Liver (tissue), 9 donors: ENCODE results near the gene HDAC10. TPM values are rescaled to one million over a fixed set of nuclear protein-coding genes. Genes with fewer than 3 reads are reported as not detected.
A peak's percentile ranks its signal among the peaks of the same experiment; 100 is the strongest.

Experiments used
- DNase-seq: peaks from one replicate; pipeline ENCODE4 v3.0.0-alpha.2; 2017; ENCODE audit warnings: low spot score
- H3K27ac ChIP-seq, 2 donors: one replicate each; pipeline ENCODE4 v1.7.0; 2013; ENCODE audit warnings: inconsistent platforms in 2 of 2, low read length in 2 of 2, control low read depth in 1 of 2, low read depth in 1 of 2, mild to moderate bottlenecking in 1 of 2
- H3K27me3 ChIP-seq, 4 donors: one replicate each; pipeline versions ENCODE4 v1.6.1 to v1.7.0; 2013; ENCODE audit warnings: low read length in 3 of 4, inconsistent platforms in 1 of 4, mild to moderate bottlenecking in 1 of 4, moderate library complexity in 1 of 4; ENCODE audit not compliant: control insufficient read depth in 4 of 4, insufficient read depth in 4 of 4
- H3K36me3 ChIP-seq, 4 donors: one replicate each; pipeline versions ENCODE4 v1.6.1 to v1.7.0; 2013; ENCODE audit warnings: low read length in 3 of 4, mild to moderate bottlenecking in 3 of 4, low read depth in 1 of 4, moderate library complexity in 1 of 4; ENCODE audit not compliant: control insufficient read depth in 4 of 4, insufficient read depth in 3 of 4
- H3K4me1 ChIP-seq, 4 donors: one replicate each; pipeline versions ENCODE4 v1.6.1 to v1.7.0; 2013; ENCODE audit warnings: low read length in 3 of 4, mild to moderate bottlenecking in 3 of 4, moderate library complexity in 1 of 4; ENCODE audit not compliant: control insufficient read depth in 4 of 4, insufficient read depth in 4 of 4
- H3K4me3 ChIP-seq, 3 donors: one replicate each; pipeline versions ENCODE4 v1.6.1 to v1.7.0; 2013; ENCODE audit warnings: low read length in 3 of 3, control low read depth in 1 of 3, low read depth in 1 of 3, mild to moderate bottlenecking in 1 of 3
- H3K9ac ChIP-seq, 2 donors: one replicate each; pipeline ENCODE4 v1.7.0; 2013; ENCODE audit warnings: low read length in 2 of 2, mild to moderate bottlenecking in 2 of 2, moderate library complexity in 2 of 2, control low read depth in 1 of 2, low read depth in 1 of 2
- H3K9me3 ChIP-seq, 4 donors: one replicate each; pipeline versions ENCODE4 v1.6.1 to v1.7.0; 2013; ENCODE audit warnings: low read length in 3 of 4; ENCODE audit not compliant: control insufficient read depth in 4 of 4
- GABPA ChIP-seq, 2 donors: IDR thresholded peaks in 1 of 2; conservative IDR thresholded peaks in 1 of 2; 2 replicates each; pipeline ENCODE4 v1.6.1; 2016; ENCODE audit warnings: antibody characterized with exemption in 2 of 2, mild to moderate bottlenecking in 1 of 2, moderate library complexity in 1 of 2
- HNF4G ChIP-seq: IDR thresholded peaks from 2 replicates; pipeline ENCODE4 v1.6.1; 2016; ENCODE audit warnings: antibody characterized with exemption
- NR2F2 ChIP-seq: IDR thresholded peaks from 2 replicates; pipeline ENCODE4 v1.6.1; 2016; ENCODE audit warnings: antibody characterized with exemption
- RAD21 ChIP-seq, 2 donors: IDR thresholded peaks; 2 replicates each; pipeline ENCODE4 v1.6.1; 2016; ENCODE audit warnings: antibody characterized with exemption in 2 of 2, mild to moderate bottlenecking in 2 of 2
- REST ChIP-seq: IDR thresholded peaks from 2 replicates; pipeline ENCODE4 v1.6.1; 2016; ENCODE audit warnings: antibody characterized with exemption, mild to moderate bottlenecking
- RXRA ChIP-seq, 2 donors: IDR thresholded peaks; 2 replicates each; pipeline ENCODE4 v1.6.1; 2017 to 2018; ENCODE audit warnings: antibody characterized with exemption in 2 of 2, mild to moderate bottlenecking in 1 of 2
- SP1 ChIP-seq: IDR thresholded peaks from 2 replicates; pipeline ENCODE4 v1.6.1; 2018; ENCODE audit warnings: antibody characterized with exemption, mild to moderate bottlenecking
- WGBS: extraction: QIAGEN DNeasy Blood & Tissue Kit; methylation state at CpG from one replicate; pipeline ENCODE4 v1.1.7; 2013; 5-methylcytosine and 5-hydroxymethylcytosine counted together
- polyA plus RNA-seq, 2 donors: library from polyadenylated mRNA; stranded (reverse) in 1 of 2; unstranded in 1 of 2; fragments of 200-250 nt in 1 of 2; fragments of >200 nt in 1 of 2; fragmentation: Nextera tagmentation in 1 of 2; extraction: Ambion mirVana in 1 of 2; gene quantifications; one replicate each; pipeline versions ENCODE4 v1.2.1 to v1.2.3, GENCODE V29; 2013 to 2015
- total RNA-seq, 2 donors: library from RNA; depleted of rRNA; stranded (reverse); fragments of >200 nt; gene quantifications; one replicate each; pipeline ENCODE4 v1.2.3, GENCODE V29; 2014
- TF ChIP-seq, protein P1 (sequence below): fragments of 150-350 bp; IDR thresholded peaks from 2 replicates; pipeline ENCODE4 v1.5.1; 2017; ENCODE audit warnings: improper control_type of control experiment, low read depth, low read length; ENCODE audit not compliant: missing input control
- TF ChIP-seq, protein P2 (sequence below): IDR thresholded peaks from 2 replicates; pipeline ENCODE4 v1.6.1; 2016; ENCODE audit warnings: antibody characterized with exemption
- donor health status: healthy.
- donor health status: healthy.
- donor health status: healthy.
- donor health status: healthy.
- donor health status: healthy.

HDAC10 gene
- total and polyA plus RNA-seq, 4 donors: 6.2 to 18.2 (median 13.6) TPM

GRCh38 chr22:50276143-50276542, 25.1 kb upstream of the HDAC10 start:
- Histone ChIP-seq H3K9ac (no peak overlapping the region), H3K4me3 (no peak overlapping the region), H3K27ac (no peak overlapping the region), H3K36me3 (peaks cover 14 to 54% (median 30%) of the 10 kb centered on the region in 4 donors), H3K27me3 (no peaks in the 10 kb centered on the region), H3K9me3 (no peaks in the 10 kb centered on the region), H3K4me1 (peaks cover 6 to 12% (median 9%) of the 10 kb centered on the region in 4 donors)
- WGBS: 59% methylated on average over 25 of the region's 25 CpGs
- DNase-seq: peak; percentile 52
- TF ChIP-seq SP1: no peak
- TF ChIP-seq, protein P1, sequence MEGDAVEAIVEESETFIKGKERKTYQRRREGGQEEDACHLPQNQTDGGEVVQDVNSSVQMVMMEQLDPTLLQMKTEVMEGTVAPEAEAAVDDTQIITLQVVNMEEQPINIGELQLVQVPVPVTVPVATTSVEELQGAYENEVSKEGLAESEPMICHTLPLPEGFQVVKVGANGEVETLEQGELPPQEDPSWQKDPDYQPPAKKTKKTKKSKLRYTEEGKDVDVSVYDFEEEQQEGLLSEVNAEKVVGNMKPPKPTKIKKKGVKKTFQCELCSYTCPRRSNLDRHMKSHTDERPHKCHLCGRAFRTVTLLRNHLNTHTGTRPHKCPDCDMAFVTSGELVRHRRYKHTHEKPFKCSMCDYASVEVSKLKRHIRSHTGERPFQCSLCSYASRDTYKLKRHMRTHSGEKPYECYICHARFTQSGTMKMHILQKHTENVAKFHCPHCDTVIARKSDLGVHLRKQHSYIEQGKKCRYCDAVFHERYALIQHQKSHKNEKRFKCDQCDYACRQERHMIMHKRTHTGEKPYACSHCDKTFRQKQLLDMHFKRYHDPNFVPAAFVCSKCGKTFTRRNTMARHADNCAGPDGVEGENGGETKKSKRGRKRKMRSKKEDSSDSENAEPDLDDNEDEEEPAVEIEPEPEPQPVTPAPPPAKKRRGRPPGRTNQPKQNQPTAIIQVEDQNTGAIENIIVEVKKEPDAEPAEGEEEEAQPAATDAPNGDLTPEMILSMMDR: peak; percentile 35
- TF ChIP-seq, protein P2, sequence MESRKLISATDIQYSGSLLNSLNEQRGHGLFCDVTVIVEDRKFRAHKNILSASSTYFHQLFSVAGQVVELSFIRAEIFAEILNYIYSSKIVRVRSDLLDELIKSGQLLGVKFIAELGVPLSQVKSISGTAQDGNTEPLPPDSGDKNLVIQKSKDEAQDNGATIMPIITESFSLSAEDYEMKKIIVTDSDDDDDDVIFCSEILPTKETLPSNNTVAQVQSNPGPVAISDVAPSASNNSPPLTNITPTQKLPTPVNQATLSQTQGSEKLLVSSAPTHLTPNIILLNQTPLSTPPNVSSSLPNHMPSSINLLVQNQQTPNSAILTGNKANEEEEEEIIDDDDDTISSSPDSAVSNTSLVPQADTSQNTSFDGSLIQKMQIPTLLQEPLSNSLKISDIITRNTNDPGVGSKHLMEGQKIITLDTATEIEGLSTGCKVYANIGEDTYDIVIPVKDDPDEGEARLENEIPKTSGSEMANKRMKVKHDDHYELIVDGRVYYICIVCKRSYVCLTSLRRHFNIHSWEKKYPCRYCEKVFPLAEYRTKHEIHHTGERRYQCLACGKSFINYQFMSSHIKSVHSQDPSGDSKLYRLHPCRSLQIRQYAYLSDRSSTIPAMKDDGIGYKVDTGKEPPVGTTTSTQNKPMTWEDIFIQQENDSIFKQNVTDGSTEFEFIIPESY: no peak
- TF ChIP-seq NR2F2: no peak
- peak in 1 of 2 donors; percentile 67 for TF ChIP-seq RAD21 (IDR thresholded peaks at IDR 0.05)
- TF ChIP-seq HNF4G: no peak

DNA sequence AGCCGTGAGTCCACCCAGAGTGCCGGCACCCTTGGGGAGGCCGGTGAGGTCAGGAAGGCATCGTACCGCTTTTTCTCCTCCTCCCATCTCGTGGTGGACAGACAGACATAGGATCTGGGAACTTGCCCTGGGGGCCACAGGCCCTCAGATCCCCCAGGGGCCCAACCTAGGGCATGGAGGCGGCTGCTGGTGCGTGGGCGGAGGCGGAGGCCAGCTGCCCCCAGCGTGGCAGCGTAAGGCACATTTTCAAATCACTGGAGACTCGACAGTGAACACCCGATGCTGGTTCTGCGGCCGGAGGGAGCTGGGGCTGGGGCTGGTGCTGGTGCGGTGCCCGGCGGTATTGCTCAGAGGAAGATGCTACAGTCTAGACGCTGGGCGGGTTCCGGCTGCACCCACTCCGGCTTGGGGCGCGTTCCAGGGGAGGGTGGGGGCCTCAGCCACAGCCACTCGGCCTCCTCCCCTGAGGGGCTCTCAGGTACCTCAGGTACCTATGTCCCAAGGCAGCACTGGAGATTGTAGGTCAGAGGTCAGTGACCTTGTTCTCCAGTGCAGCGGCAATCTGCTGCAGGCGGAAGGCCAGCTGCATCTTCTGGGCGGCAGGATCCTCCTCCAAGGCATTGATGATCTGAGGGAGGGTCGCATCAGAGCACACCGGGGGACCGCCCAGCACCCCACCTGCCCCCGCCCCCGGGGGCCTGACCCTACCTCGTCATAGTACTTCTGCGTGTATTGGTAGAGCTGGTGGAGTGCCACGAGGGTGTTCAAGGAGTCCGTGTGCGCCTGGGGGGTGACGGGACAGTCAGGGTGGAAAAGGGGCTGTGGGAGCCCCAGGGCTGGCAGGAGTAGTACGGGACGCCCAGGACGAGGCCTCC, 24.4 kb upstream of the HDAC10 start:
- Histone ChIP-seq H3K27ac (no peak overlapping the region), H3K4me3 (no peak overlapping the region), H3K36me3 (peaks cover 14 to 47% (median 27%) of the 10 kb centered on the region in 4 donors), H3K9me3 (no peaks in the 10 kb centered on the region), H3K9ac (no peak overlapping the region), H3K27me3 (no peaks in the 10 kb centered on the region), H3K4me1 (peaks cover 13 to 19% (median 15%) of the 10 kb centered on the region in 4 donors)
- DNase-seq: no peak
- peak in 1 of 2 donors; percentile 29 for TF ChIP-seq RXRA (IDR thresholded peaks at IDR 0.05)
- TF ChIP-seq NR2F2: peak; percentile 33
- TF ChIP-seq REST: no peak
- TF ChIP-seq GABPA (IDR thresholded peaks at IDR 0.05 in 1 of 2, conservative IDR thresholded peaks at IDR 0.05 in 1 of 2): no peak
- TF ChIP-seq, protein P1: peak; percentile 1
- 85% methylated on average over 43 of the region's 43 CpGs for WGBS
